ENCODE results near the gene CTNNBL1. TPM values are rescaled to one million over a fixed set of nuclear protein-coding genes. Genes with fewer than 3 reads are reported as not detected.

CTNNBL1 gene
- total RNA-seq, 4 donors from 2014 or later = 35.9 to 53.1 (median 39.2) TPM

DNA sequence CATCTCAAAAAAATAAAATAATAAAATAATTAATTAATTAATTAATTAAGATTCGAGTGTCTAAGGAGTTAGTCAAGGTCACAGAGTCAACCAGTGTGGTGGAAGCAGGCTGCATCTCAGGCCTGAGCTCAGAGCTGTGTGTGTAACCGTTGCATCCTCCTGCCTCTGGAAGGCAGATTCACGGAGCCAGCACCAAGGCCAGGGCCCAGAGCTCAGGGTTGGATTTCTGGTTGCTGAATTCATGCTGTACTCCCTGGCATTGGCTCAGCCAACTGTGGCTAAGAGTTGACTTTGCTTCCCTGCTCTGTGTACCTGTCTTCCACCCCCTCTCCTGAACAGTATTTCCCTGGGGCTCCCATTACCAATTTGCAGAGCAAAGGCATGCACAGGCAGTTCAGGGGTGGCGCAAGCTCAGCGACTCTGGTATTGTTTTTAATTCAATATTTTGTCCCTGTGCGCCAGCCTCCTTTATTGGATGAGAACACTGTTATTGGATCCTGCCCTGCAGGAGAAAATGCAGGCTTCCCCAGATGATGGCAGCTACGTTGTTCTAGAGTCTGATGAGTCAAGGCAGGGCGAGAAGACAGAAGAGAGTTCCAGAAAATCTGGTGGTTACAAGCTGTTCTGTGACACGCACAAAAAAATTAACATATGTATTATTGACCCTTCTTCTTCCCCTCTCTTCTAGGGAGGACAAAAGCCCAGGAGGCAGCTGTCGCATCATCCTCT, 12.3 kb upstream of the CTNNBL1 start:
- TF ChIP-seq CTCF (IDR thresholded peaks at IDR 0.05; ENCODE audit: low read depth) = no peak

DNA sequence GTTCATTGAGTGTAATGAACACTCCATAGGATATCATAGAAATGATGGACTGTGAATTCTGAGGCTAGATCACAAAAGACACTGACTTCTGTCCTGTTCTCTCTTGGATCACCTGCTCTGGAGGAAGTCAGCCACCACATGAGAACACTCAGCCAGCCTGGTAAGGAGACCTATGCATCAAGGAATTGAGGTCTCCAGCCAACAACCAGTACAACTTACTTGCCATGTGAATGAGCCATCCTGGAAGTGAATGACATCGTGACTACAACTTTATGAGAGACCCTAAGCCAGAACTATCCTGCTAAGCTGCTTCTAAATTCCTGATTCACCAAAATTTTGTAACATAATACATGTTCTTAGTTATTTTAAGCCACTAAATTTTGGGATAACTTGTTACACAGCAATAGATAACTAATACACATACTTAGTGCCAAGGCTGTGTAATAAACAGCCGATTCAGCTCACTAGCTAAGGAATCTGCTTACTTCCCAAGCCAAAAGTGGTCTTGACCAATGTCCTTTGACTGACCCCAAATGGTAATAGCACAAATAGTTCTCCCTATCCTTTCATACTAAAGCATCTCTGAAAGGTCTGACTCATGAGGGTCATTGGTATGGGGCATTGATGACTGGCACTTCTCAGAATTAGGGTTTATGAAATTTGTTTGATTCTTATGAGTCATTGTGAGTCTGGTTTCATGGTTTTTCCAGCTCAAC, 6.9 kb upstream of the CTNNBL1 start:
- TF ChIP-seq CTCF (IDR thresholded peaks at IDR 0.05; ENCODE audit: low read depth) = no peak

DNA sequence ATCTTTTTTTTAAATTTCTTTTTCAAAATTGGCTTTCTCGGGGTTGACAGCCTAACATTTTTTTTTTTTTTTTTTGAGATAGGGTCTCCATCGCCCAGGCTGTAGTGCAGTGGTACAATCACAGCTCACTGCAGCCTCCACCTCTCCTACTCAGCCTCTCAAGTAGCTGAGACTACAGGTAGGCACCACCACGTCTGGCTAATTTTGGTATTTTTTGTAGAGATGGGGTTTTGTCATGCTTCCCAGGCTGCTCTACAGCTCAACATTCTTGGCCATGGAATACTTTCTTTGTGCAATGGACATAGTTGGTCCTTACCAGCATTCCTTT, 6.4 kb upstream of the CTNNBL1 start:
- no peak for TF ChIP-seq CTCF (IDR thresholded peaks at IDR 0.05; ENCODE audit: low read depth)

DNA sequence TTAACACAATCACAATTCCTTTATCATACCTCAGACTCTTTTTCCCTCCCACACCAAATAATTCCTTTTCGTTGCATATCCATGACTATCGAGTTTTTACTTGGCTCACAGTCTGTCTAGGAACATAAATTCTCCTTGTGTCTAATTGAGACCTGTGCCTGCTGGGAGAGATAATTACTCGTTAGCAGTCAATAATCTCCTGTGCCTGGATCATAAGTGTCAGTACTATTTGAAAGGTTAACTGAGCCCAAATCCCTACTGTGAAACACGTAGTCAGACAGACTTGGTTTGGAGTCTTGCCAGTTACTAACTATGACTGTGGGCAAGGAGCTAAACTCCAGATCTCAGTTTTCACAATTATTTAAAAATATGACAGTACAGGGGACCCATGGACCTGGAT, 5.7 kb upstream of the CTNNBL1 start:
- TF ChIP-seq CTCF (IDR thresholded peaks at IDR 0.05; ENCODE audit: low read depth) = no peak

DNA sequence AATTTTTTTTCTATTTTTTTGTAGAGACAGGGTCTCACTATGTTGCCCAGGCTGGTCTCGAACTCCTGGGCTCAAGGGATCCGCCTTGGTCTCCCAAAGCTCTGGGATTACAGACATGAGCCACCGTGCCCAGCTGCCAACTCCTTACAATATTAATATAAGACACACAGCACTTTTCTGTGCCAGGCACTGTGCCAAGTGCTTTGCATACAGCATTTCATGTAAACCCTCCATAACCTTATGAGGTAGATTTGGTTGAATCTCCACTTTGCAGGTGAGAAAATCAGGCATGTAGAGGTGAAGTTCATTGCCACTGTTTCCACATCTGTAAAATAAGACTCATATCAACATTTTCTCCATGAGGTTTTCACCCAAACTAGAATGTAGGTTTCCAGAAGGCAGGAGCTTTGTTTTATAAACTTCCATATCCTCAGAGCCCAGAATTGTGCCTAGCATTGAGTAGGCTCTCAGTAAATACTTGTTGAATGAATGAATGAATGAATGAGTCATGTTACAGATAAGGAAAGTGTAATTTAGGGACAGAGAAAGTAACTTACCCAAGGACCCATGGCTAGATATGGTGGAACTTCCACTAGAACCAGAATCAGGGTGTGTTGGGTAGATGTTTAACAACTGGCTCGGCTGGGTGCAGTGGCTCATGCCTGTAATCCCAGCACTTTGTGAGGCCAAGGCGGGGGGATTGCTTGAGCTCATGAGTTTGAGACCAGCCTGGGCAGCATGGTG, 3.0 kb upstream of the CTNNBL1 start:
- no peak for TF ChIP-seq CTCF (IDR thresholded peaks at IDR 0.05; ENCODE audit: low read depth)

- no peak for TF ChIP-seq CTCF (IDR thresholded peaks at IDR 0.05; ENCODE audit: low read depth)
These were observed 1.2 kb upstream of the CTNNBL1 start for GRCh38 chr20:37692459-37693166.

Data from subcutaneous adipose tissue (tissue), 4 donors.